ENCODE measurements around the gene ADGRB2. TPM values are rescaled to one million over a fixed set of nuclear protein-coding genes. Genes with fewer than 3 reads are reported as not detected.

ADGRB2 gene
- polyA plus RNA-seq, 4 donors, result 4.8 to 43.7 (median 11.6) TPM

- WGBS, 3 donors, result 49 to 70% (median 63%) methylated on average over 10 to 12 of the region's 12 CpGs
- no peaks in the 10 kb centered on the region for H3K27me3 ChIP-seq (ENCODE audit: control insufficient read depth in 3 of 3, insufficient read depth in 3 of 3, low read length in 3 of 3)
Measured at GRCh38 chr1:31752952-31753475, 11.1 kb downstream of the ADGRB2 start.

DNA sequence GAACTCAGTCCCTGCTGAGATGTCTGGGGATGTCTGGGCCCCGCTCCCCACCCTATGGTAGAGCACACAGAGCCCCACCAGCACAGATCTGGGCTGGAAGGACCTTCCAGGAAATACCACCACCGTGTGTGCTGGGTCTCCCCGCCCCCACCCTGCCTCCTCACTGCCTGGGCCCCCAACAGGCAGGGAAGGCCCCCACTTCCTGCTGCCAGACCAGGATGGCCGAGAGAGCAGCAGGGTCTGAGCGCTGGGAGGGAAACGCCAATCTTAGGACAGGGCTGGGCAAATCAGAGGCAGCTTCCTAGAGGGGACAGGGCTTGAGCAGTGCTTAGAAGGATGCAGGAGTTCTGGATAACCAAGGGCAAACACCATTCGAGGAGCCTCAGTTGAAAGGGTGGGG, 11.9 kb downstream of the ADGRB2 start:
- H3K4me3 ChIP-seq (ENCODE audit: low read depth in 1 of 3, low read length in 3 of 3), result no peak overlapping the region
- no peaks in the 10 kb centered on the region for H3K9me3 ChIP-seq (ENCODE audit: control insufficient read depth in 2 of 2, insufficient read depth in 1 of 2, low read depth in 1 of 2, low read length in 1 of 2)
- no peak for FAIRE-seq
- WGBS, 3 donors, result 50 to 56% (median 54%) methylated on average over 7 of the region's 7 CpGs
- DNase-seq, result no peak
- H3K4me1 ChIP-seq (ENCODE audit: control insufficient read depth in 3 of 3, insufficient read depth in 2 of 3, low read depth in 1 of 3, low read length in 2 of 3), result peaks cover 6 to 84% (median 8%) of the 10 kb centered on the region in 3 donors
- no peaks in the 10 kb centered on the region for H3K27me3 ChIP-seq (ENCODE audit: control insufficient read depth in 3 of 3, insufficient read depth in 3 of 3, low read length in 3 of 3)
- H3K27ac ChIP-seq (ENCODE audit: low read depth in 1 of 3, low read length in 2 of 3), result no peak overlapping the region
- H3K36me3 ChIP-seq (ENCODE audit: control insufficient read depth in 3 of 3, insufficient read depth in 2 of 3, low read depth in 1 of 3, low read length in 3 of 3), result peaks cover 0 to 34% (median 0%) of the 10 kb centered on the region in 3 donors

More at GRCh38 chr1:31752952-31753475, 11.1 kb downstream of the ADGRB2 start:
- no peaks in the 10 kb centered on the region for H3K9me3 ChIP-seq (ENCODE audit: control insufficient read depth in 2 of 2, insufficient read depth in 1 of 2, low read depth in 1 of 2, low read length in 1 of 2)
- H3K36me3 ChIP-seq (ENCODE audit: control insufficient read depth in 3 of 3, insufficient read depth in 2 of 3, low read depth in 1 of 3, low read length in 3 of 3), result peaks cover 0 to 36% (median 0%) of the 10 kb centered on the region in 3 donors
- no peak for FAIRE-seq
- H3K4me1 ChIP-seq (ENCODE audit: control insufficient read depth in 3 of 3, insufficient read depth in 2 of 3, low read depth in 1 of 3, low read length in 2 of 3), result peaks cover 6 to 76% (median 8%) of the 10 kb centered on the region in 3 donors
- no peak overlapping the region for H3K27ac ChIP-seq (ENCODE audit: low read depth in 1 of 3, low read length in 2 of 3)
- H3K4me3 ChIP-seq (ENCODE audit: low read depth in 1 of 3, low read length in 3 of 3), result no peak overlapping the region
- no peak for DNase-seq

GRCh38 chr1:31751822-31752241, 12.3 kb downstream of the ADGRB2 start:
- WGBS, 3 donors, result 40 to 67% (median 51%) methylated on average over 5 of the region's 5 CpGs
- Histone ChIP-seq H3K9me3 (ENCODE audit: control insufficient read depth in 2 of 2, insufficient read depth in 1 of 2, low read depth in 1 of 2, low read length in 1 of 2) (no peaks in the 10 kb centered on the region), H3K4me3 (ENCODE audit: low read depth in 1 of 3, low read length in 3 of 3) (no peak overlapping the region), H3K36me3 (ENCODE audit: control insufficient read depth in 3 of 3, insufficient read depth in 2 of 3, low read depth in 1 of 3, low read length in 3 of 3) (peaks cover 0 to 31% (median 0%) of the 10 kb centered on the region in 3 donors), H3K27me3 (ENCODE audit: control insufficient read depth in 3 of 3, insufficient read depth in 3 of 3, low read length in 3 of 3) (no peaks in the 10 kb centered on the region), H3K4me1 (ENCODE audit: control insufficient read depth in 3 of 3, insufficient read depth in 2 of 3, low read depth in 1 of 3, low read length in 2 of 3) (peaks cover 6 to 88% (median 8%) of the 10 kb centered on the region in 3 donors), H3K27ac (ENCODE audit: low read depth in 1 of 3, low read length in 2 of 3) (no peak overlapping the region)
- DNase-seq (no peak), FAIRE-seq (no peak)

GRCh38 chr1:31750858-31751510, 13.2 kb downstream of the ADGRB2 start:
- Histone ChIP-seq H3K36me3 (ENCODE audit: control insufficient read depth in 3 of 3, insufficient read depth in 2 of 3, low read depth in 1 of 3, low read length in 3 of 3) (peaks cover 0 to 23% (median 0%) of the 10 kb centered on the region in 3 donors), H3K4me1 (ENCODE audit: control insufficient read depth in 3 of 3, insufficient read depth in 2 of 3, low read depth in 1 of 3, low read length in 2 of 3) (peaks cover 6 to 95% (median 11%) of the 10 kb centered on the region in 3 donors), H3K27me3 (ENCODE audit: control insufficient read depth in 3 of 3, insufficient read depth in 3 of 3, low read length in 3 of 3) (no peaks in the 10 kb centered on the region), H3K27ac (ENCODE audit: low read depth in 1 of 3, low read length in 2 of 3) (peak overlapping the region in 1 of 3 donors; percentile 48), H3K9me3 (ENCODE audit: control insufficient read depth in 2 of 2, insufficient read depth in 1 of 2, low read depth in 1 of 2, low read length in 1 of 2) (no peaks in the 10 kb centered on the region), H3K4me3 (ENCODE audit: low read depth in 1 of 3, low read length in 3 of 3) (no peak overlapping the region)
- DNase-seq (peak; percentile 24 to 61), FAIRE-seq (no peak)
- WGBS, 3 donors, result 27 to 40% (median 34%) methylated on average over 11 of the region's 11 CpGs

- Histone ChIP-seq H3K4me1 (ENCODE audit: control insufficient read depth in 3 of 3, insufficient read depth in 2 of 3, low read depth in 1 of 3, low read length in 2 of 3) (peaks cover 6 to 96% (median 15%) of the 10 kb centered on the region in 3 donors), H3K4me3 (ENCODE audit: low read depth in 1 of 3, low read length in 3 of 3) (no peak overlapping the region), H3K9me3 (ENCODE audit: control insufficient read depth in 2 of 2, insufficient read depth in 1 of 2, low read depth in 1 of 2, low read length in 1 of 2) (no peaks in the 10 kb centered on the region), H3K36me3 (ENCODE audit: control insufficient read depth in 3 of 3, insufficient read depth in 2 of 3, low read depth in 1 of 3, low read length in 3 of 3) (peaks cover 0 to 18% (median 0%) of the 10 kb centered on the region in 3 donors), H3K27me3 (ENCODE audit: control insufficient read depth in 3 of 3, insufficient read depth in 3 of 3, low read length in 3 of 3) (no peaks in the 10 kb centered on the region), H3K27ac (ENCODE audit: low read depth in 1 of 3, low read length in 2 of 3) (peak overlapping the region in 1 of 3 donors; percentile 48)
- DNase-seq (no peak), FAIRE-seq (no peak)
- WGBS, 3 donors, result 77 to 86% (median 84%) methylated on average over 7 of the region's 7 CpGs
Measured at GRCh38 chr1:31749785-31750735, 14.1 kb downstream of the ADGRB2 start.

GRCh38 chr1:31748365-31748764, 15.8 kb downstream of the ADGRB2 start:
- Histone ChIP-seq H3K27ac (ENCODE audit: low read depth in 1 of 3, low read length in 2 of 3) (peak overlapping the region in 1 of 3 donors; percentile 72), H3K27me3 (ENCODE audit: control insufficient read depth in 3 of 3, insufficient read depth in 3 of 3, low read length in 3 of 3) (no peaks in the 10 kb centered on the region), H3K9me3 (ENCODE audit: control insufficient read depth in 2 of 2, insufficient read depth in 1 of 2, low read depth in 1 of 2, low read length in 1 of 2) (no peaks in the 10 kb centered on the region), H3K4me3 (ENCODE audit: low read depth in 1 of 3, low read length in 3 of 3) (no peak overlapping the region), H3K4me1 (ENCODE audit: control insufficient read depth in 3 of 3, insufficient read depth in 2 of 3, low read depth in 1 of 3, low read length in 2 of 3) (peaks cover 0 to 95% (median 13%) of the 10 kb centered on the region in 3 donors), H3K36me3 (ENCODE audit: control insufficient read depth in 3 of 3, insufficient read depth in 2 of 3, low read depth in 1 of 3, low read length in 3 of 3) (peaks cover 0 to 19% (median 0%) of the 10 kb centered on the region in 3 donors)
- DNase-seq, result peak in 1 of 2 donors; percentile 91
- FAIRE-seq, result no peak
- 46 to 62% (median 61%) methylated on average over 4 of the region's 4 CpGs for WGBS, 3 donors

GRCh38 chr1:31747304-31747703, 16.8 kb downstream of the ADGRB2 start:
- Histone ChIP-seq H3K9me3 (ENCODE audit: control insufficient read depth in 2 of 2, insufficient read depth in 1 of 2, low read depth in 1 of 2, low read length in 1 of 2) (no peaks in the 10 kb centered on the region), H3K27me3 (ENCODE audit: control insufficient read depth in 3 of 3, insufficient read depth in 3 of 3, low read length in 3 of 3) (no peaks in the 10 kb centered on the region), H3K4me1 (ENCODE audit: control insufficient read depth in 3 of 3, insufficient read depth in 2 of 3, low read depth in 1 of 3, low read length in 2 of 3) (peaks cover 0 to 88% (median 9%) of the 10 kb centered on the region in 3 donors), H3K36me3 (ENCODE audit: control insufficient read depth in 3 of 3, insufficient read depth in 2 of 3, low read depth in 1 of 3, low read length in 3 of 3) (peaks cover 0 to 18% (median 0%) of the 10 kb centered on the region in 3 donors), H3K4me3 (ENCODE audit: low read depth in 1 of 3, low read length in 3 of 3) (no peak overlapping the region), H3K27ac (ENCODE audit: low read depth in 1 of 3, low read length in 2 of 3) (peak overlapping the region in 1 of 3 donors; percentile 38)
- FAIRE-seq, result no peak
- WGBS, 3 donors, result 77 to 84% (median 79%) methylated on average over 1 of the region's 1 CpG
- DNase-seq, result no peak

DNA sequence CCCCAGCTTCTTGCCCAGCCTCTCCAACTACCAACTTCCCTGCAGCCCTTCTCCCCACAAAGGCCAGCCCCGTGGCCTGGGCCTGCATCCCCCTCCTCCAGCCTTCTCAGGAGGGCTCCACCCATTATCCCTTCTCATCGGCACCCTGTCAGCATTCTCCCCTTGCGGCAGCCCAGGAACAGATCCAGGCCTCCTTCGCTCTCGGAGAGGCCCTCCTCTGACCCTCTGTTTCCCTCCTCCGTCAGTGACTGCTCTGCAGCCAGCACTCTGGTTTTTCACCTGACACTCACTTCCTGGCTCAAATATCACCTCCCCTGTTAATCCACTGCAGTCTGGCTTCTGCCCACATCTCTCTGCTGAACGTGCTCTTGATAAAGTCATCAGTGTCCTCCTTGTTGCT, 17.5 kb downstream of the ADGRB2 start:
- 64 to 79% (median 77%) methylated on average over 7 of the region's 7 CpGs for WGBS, 3 donors
- DNase-seq, result no peak
- Histone ChIP-seq H3K36me3 (ENCODE audit: control insufficient read depth in 3 of 3, insufficient read depth in 2 of 3, low read depth in 1 of 3, low read length in 3 of 3) (peaks cover 0 to 24% (median 0%) of the 10 kb centered on the region in 3 donors), H3K9me3 (ENCODE audit: control insufficient read depth in 2 of 2, insufficient read depth in 1 of 2, low read depth in 1 of 2, low read length in 1 of 2) (no peaks in the 10 kb centered on the region), H3K27me3 (ENCODE audit: control insufficient read depth in 3 of 3, insufficient read depth in 3 of 3, low read length in 3 of 3) (no peaks in the 10 kb centered on the region), H3K4me3 (ENCODE audit: low read depth in 1 of 3, low read length in 3 of 3) (no peak overlapping the region), H3K4me1 (ENCODE audit: control insufficient read depth in 3 of 3, insufficient read depth in 2 of 3, low read depth in 1 of 3, low read length in 2 of 3) (peaks cover 0 to 82% (median 9%) of the 10 kb centered on the region in 3 donors), H3K27ac (ENCODE audit: low read depth in 1 of 3, low read length in 2 of 3) (peak overlapping the region in 1 of 3 donors; percentile 70)
- no peak for FAIRE-seq

Measured in small intestine (tissue), 7 donors.